Endodermal cell (in vitro differentiated cells): ENCODE results near the gene PPDPF. TPM values are rescaled to one million over a fixed set of nuclear protein-coding genes. Genes with fewer than 3 reads are reported as not detected.
A peak's percentile ranks its signal among the peaks of the same experiment; 100 is the strongest.

Source experiments
- DNase-seq: peaks from one replicate; pipeline ENCODE4 v3.0.0-alpha.2; 2017
- H3K27ac ChIP-seq: 2 replicates; pipeline ENCODE4 v1.5.1; 2013; ENCODE audit warnings: mild to moderate bottlenecking, low read depth, low read length, moderate library complexity
- H3K27me3 ChIP-seq: 2 replicates; pipeline ENCODE4 v1.6.1; 2013; ENCODE audit warnings: mild to moderate bottlenecking, low read length, moderate library complexity; ENCODE audit not compliant: insufficient read depth, control insufficient read depth, poor library complexity, severe bottlenecking
- H3K36me3 ChIP-seq: 2 replicates; pipeline ENCODE4 v1.7.0; 2013; ENCODE audit warnings: mild to moderate bottlenecking, low read length, moderate library complexity; ENCODE audit not compliant: control insufficient read depth, insufficient read depth
- H3K4me1 ChIP-seq: one replicate; pipeline ENCODE4 v1.7.0; 2013; ENCODE audit warnings: low read length; ENCODE audit not compliant: control insufficient read depth, insufficient read depth
- H3K4me3 ChIP-seq: 2 replicates; pipeline ENCODE4 v1.5.1; 2013; ENCODE audit warnings: mild to moderate bottlenecking, low read length, moderate library complexity
- H3K9ac ChIP-seq: 2 replicates; pipeline ENCODE4 v1.6.1; 2013; ENCODE audit warnings: mild to moderate bottlenecking, low read length, moderate library complexity; ENCODE audit not compliant: poor library complexity, severe bottlenecking; ENCODE audit errors: extremely low read depth
- H3K9me3 ChIP-seq: 2 replicates; pipeline ENCODE4 v1.6.1; 2013; ENCODE audit warnings: mild to moderate bottlenecking, low read length, moderate library complexity; ENCODE audit not compliant: control insufficient read depth
- H3K27ac Mint-ChIP-seq: 2 replicates; pipeline ENCODE4 v1.8.0; 2020; ENCODE audit warnings: mixed read lengths
- H3K27me3 Mint-ChIP-seq: 2 replicates; pipeline ENCODE4 v1.8.0; 2021; ENCODE audit warnings: mild to moderate bottlenecking, mixed read lengths; ENCODE audit not compliant: insufficient read depth
- H3K36me3 Mint-ChIP-seq: 2 replicates; pipeline ENCODE4 v1.8.0; 2020; ENCODE audit warnings: low read depth, mixed read lengths
- H3K4me1 Mint-ChIP-seq: 2 replicates; pipeline ENCODE4 v1.8.0; 2020; ENCODE audit warnings: mixed read lengths
- H3K4me3 Mint-ChIP-seq: 2 replicates; pipeline ENCODE4 v1.8.0; 2020; ENCODE audit warnings: mild to moderate bottlenecking, moderate library complexity, mixed read lengths
- H3K9me3 Mint-ChIP-seq: 2 replicates; pipeline ENCODE4 v1.8.0; 2020; ENCODE audit warnings: mild to moderate bottlenecking, mixed read lengths
- WGBS, 2 experiments: methylation state at CpG; one replicate each; pipeline versions ENCODE4 v1.1.5 to v1.1.7; 2013; ENCODE audit warnings: missing lambda C conversion rate in 2 of 2, mixed read lengths in 1 of 2; ENCODE audit not compliant: insufficient coverage in 1 of 2, insufficient read length in 1 of 2; 5-methylcytosine and 5-hydroxymethylcytosine counted together
- total RNA-seq, 2 donors: library from RNA; stranded (reverse); fragmentation: NEBNext Ultra II Directional in 1 of 2; extraction: Animal tissue kit (Norgen Biotek cat#: 25700) in 1 of 2; gene quantifications; 2 replicates in 1 of 2; 3 replicates in 1 of 2; pipeline ENCODE4 v1.2.1, GENCODE V29; 2021
- TF ChIP-seq, protein P1 (sequence below): fragments of 200-600 bp; sonication (generic); conservative IDR thresholded peaks from 2 replicates; pipeline ENCODE4 v1.5.0; 2021; ENCODE audit warnings: antibody characterized with exemption, mild to moderate bottlenecking

PPDPF gene
- total RNA-seq, 2 donors from 2014 or later, result 247 to 296 TPM

- no peak overlapping the region for H3K4me3 ChIP-seq
- H3K27me3 ChIP-seq, result peaks cover 3% of the 10 kb centered on the region
- Mint-ChIP-seq H3K4me1 (no peaks in the 10 kb centered on the region), H3K4me3 (no peak overlapping the region), H3K27ac (no peak overlapping the region), H3K36me3 (no peaks in the 10 kb centered on the region), H3K27me3 (peaks cover 5% of the 10 kb centered on the region), H3K9me3 (peaks cover 2% of the 10 kb centered on the region)
- H3K27ac ChIP-seq, result no peak overlapping the region
- TF ChIP-seq, protein P1, sequence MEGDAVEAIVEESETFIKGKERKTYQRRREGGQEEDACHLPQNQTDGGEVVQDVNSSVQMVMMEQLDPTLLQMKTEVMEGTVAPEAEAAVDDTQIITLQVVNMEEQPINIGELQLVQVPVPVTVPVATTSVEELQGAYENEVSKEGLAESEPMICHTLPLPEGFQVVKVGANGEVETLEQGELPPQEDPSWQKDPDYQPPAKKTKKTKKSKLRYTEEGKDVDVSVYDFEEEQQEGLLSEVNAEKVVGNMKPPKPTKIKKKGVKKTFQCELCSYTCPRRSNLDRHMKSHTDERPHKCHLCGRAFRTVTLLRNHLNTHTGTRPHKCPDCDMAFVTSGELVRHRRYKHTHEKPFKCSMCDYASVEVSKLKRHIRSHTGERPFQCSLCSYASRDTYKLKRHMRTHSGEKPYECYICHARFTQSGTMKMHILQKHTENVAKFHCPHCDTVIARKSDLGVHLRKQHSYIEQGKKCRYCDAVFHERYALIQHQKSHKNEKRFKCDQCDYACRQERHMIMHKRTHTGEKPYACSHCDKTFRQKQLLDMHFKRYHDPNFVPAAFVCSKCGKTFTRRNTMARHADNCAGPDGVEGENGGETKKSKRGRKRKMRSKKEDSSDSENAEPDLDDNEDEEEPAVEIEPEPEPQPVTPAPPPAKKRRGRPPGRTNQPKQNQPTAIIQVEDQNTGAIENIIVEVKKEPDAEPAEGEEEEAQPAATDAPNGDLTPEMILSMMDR, result no peak
- no peak for DNase-seq
- no peak overlapping the region for H3K9ac ChIP-seq
- no peaks in the 10 kb centered on the region for H3K36me3 ChIP-seq
- H3K9me3 ChIP-seq, result no peaks in the 10 kb centered on the region
- no peaks in the 10 kb centered on the region for H3K4me1 ChIP-seq
- 21 to 72% methylated on average over 2 to 11 of the region's 11 CpGs for WGBS, 2 experiments
Measured at GRCh38 chr20:63482021-63482587, 38.5 kb upstream of the PPDPF start.

DNA sequence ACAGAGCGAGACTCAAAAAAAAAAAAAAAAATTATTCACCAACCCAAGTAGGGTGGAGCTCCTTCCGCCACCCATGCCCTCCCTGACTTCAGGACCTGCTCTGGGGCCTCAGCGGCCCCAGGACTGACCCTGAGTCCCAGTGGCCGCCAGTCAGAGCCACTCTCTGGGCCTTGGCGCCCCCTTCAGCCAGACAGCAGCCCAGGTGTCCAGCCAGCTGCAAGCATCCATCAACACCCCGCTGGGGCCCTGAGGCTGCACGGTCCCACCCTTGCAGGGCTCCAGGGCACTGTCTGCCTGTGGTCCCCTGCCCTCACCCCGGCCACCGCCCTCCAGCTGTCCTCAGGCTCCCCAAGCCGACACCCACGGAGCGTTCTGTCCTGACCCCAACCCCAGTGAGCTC lies 36.7 kb upstream of the PPDPF start:
- no peaks in the 10 kb centered on the region for H3K36me3 Mint-ChIP-seq
- TF ChIP-seq, protein P1, result peak; percentile 62
- peaks cover 2% of the 10 kb centered on the region for H3K9me3 Mint-ChIP-seq
- H3K27ac Mint-ChIP-seq, result no peak overlapping the region
- Histone ChIP-seq H3K27ac (no peak overlapping the region), H3K9ac (no peak overlapping the region), H3K36me3 (no peaks in the 10 kb centered on the region), H3K4me1 (no peaks in the 10 kb centered on the region), H3K27me3 (peaks cover 16% of the 10 kb centered on the region), H3K4me3 (no peak overlapping the region), H3K9me3 (no peaks in the 10 kb centered on the region)
- H3K4me1 Mint-ChIP-seq, result no peaks in the 10 kb centered on the region
- peaks cover 16% of the 10 kb centered on the region for H3K27me3 Mint-ChIP-seq
- WGBS, 2 experiments, result 82 to 100% methylated on average over 1 to 12 of the region's 12 CpGs
- no peak overlapping the region for H3K4me3 Mint-ChIP-seq
- peak; percentile 82 for DNase-seq

DNA sequence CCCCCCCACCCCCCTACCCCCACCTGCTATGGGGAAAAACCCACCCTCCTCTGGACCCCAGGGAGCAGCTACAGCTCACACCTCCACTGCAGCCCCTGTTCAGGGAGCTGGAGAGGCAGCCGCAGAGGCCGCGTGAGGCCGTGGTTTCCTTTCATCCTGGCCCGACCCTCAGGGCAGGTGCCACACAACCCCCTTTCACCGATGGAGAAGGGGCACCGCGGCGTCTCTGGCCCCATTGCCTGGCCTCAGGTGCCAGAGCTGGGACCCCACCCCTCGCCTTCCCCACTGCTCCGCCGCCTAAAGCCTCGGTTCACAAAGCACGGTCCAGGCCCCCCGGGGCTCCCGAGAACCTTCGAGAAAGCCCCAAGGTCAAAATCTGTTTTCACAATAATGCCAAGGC lies 36.3 kb upstream of the PPDPF start:
- H3K9me3 Mint-ChIP-seq, result peaks cover 2% of the 10 kb centered on the region
- H3K4me3 ChIP-seq, result no peak overlapping the region
- H3K4me1 ChIP-seq, result no peaks in the 10 kb centered on the region
- 65 to 75% methylated on average over 16 to 17 of the region's 17 CpGs for WGBS, 2 experiments
- peaks cover 20% of the 10 kb centered on the region for H3K27me3 Mint-ChIP-seq
- no peaks in the 10 kb centered on the region for H3K4me1 Mint-ChIP-seq
- H3K36me3 Mint-ChIP-seq, result no peaks in the 10 kb centered on the region
- no peaks in the 10 kb centered on the region for H3K36me3 ChIP-seq
- H3K9ac ChIP-seq, result no peak overlapping the region
- TF ChIP-seq, protein P1, result no peak
- no peaks in the 10 kb centered on the region for H3K9me3 ChIP-seq
- H3K27ac Mint-ChIP-seq, result no peak overlapping the region
- DNase-seq, result no peak
- H3K4me3 Mint-ChIP-seq, result no peak overlapping the region
- peaks cover 20% of the 10 kb centered on the region for H3K27me3 ChIP-seq
- no peak overlapping the region for H3K27ac ChIP-seq
